Uterus (tissue), 2 donors: ENCODE data around the gene NPAS2.

ENCODE experiments used
- POLR2A ChIP-seq, 2 donors: fragments of 450-650 bp; IDR thresholded peaks; one replicate each; pipeline ENCODE4 v1.6.1; 2016; ENCODE audit warnings: antibody characterized with exemption in 2 of 2, mild to moderate bottlenecking in 1 of 2, moderate library complexity in 1 of 2
- TF ChIP-seq, protein P1 (sequence below), 4 experiments: fragments of 200-600 bp in 2 of 4; fragments of 450-650 bp in 2 of 4; sonication (generic) in 2 of 4; IDR thresholded peaks; one replicate each; pipeline ENCODE4 v1.5.1; 2016 to 2019; ENCODE audit warnings: antibody characterized with exemption in 4 of 4, mild to moderate bottlenecking in 2 of 4, moderate library complexity in 1 of 4

DNA sequence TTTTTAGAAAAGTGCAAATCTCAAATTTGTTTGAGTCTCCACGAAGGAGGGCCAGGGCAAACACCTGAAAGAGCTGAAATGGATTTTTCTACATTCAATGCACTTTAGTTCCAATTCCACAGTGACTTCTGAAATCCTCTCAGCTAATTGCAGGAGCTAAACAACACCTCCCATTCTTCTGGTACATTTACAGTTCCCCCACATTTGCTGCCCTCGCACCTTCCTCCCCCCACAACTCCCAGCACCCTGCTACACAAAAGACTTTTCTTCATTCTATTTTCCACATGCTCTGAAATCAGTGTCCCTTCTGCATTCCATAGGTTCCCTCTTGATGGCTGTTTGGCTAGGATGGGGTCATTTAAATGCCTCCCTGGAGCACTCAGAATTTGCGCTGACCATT is 5.9 kb upstream of the NPAS2 start:
- TF ChIP-seq, protein P1, sequence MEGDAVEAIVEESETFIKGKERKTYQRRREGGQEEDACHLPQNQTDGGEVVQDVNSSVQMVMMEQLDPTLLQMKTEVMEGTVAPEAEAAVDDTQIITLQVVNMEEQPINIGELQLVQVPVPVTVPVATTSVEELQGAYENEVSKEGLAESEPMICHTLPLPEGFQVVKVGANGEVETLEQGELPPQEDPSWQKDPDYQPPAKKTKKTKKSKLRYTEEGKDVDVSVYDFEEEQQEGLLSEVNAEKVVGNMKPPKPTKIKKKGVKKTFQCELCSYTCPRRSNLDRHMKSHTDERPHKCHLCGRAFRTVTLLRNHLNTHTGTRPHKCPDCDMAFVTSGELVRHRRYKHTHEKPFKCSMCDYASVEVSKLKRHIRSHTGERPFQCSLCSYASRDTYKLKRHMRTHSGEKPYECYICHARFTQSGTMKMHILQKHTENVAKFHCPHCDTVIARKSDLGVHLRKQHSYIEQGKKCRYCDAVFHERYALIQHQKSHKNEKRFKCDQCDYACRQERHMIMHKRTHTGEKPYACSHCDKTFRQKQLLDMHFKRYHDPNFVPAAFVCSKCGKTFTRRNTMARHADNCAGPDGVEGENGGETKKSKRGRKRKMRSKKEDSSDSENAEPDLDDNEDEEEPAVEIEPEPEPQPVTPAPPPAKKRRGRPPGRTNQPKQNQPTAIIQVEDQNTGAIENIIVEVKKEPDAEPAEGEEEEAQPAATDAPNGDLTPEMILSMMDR (IDR thresholded peaks at IDR 0.05) = no peak
- no peak for TF ChIP-seq POLR2A (IDR thresholded peaks at IDR 0.05)
